ENCODE measurements around the gene KLRF1.
"Not testable (repeated sequence)": the region's sequence is repeated elsewhere in the genome, so short reads cannot be mapped to it uniquely, and the experiment has no call there.

KLRF1 gene

DNA sequence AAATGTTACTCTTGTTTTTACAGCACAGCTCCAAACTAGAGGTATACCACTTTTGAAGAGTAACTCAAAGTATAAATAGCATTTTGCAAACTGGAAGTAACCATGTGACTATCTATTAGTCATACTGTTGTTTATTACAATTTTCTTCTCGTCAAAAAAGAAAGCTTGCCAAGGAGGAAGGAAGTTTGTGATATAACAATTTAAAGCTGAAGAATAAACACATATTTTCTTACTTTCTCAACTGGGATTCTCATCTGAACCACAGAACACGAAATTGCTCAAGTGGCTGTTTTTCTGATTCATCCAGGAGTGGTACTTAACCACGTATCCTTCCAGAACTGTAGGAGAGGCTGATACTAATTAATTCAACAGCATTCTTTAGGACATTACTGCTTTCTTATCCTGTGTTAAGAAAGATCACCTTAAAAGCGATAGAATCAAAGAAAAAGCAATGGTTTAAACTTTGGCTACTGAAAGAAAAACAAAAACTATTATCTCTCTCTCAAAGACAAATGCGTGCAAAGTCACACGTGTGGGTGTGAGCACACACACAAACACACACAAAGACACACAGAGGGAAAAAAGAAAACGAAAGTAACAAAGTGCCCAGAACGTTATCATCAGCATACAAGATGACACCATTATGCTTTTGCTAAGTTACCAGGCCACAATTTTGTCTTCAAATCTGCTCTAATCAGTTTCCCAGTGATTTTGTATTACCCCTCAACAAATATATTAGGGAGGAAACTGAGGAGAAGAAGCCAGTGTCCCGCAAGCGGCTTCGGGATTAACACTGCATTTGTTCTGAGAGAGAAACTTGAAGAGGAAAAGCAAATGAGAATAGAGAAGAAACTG is 42.3 kb downstream of the KLRF1 start, which contains the start of gene CLEC2B:
TSS of gene CLEC2B (minus strand) at position 48 of the 855 bp plus-strand sequence.
- DNase-seq (ENCODE audit: low read depth): peak; percentile 98

DNA sequence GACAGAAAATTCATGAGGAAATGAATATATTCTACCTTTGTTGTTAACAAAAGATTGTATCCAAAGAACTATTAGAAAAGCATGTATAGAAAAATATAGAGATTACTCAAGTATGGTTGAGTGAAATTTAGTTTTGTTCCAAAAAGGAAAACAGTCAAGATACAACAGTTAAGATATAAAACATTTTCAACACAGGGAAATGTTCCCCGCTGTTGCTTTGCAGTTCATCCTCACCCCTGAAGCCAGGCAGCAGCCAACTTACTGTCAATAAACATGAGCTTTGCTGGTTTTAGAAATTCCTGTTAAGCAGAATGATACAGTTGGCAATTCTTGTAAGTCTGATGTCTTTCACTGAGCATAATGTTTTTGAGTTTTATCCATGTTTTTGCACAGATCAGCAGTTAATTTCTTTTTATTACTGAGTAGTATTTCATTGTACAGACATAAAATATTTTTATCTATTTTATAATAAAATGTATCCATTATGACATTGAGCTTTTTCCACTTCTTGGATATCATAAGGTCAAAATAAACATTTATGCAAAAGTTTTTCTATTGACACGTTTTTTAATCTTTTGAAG is 43.1 kb downstream of the KLRF1 start:
- DNase-seq (ENCODE audit: low read depth): no peak

DNA sequence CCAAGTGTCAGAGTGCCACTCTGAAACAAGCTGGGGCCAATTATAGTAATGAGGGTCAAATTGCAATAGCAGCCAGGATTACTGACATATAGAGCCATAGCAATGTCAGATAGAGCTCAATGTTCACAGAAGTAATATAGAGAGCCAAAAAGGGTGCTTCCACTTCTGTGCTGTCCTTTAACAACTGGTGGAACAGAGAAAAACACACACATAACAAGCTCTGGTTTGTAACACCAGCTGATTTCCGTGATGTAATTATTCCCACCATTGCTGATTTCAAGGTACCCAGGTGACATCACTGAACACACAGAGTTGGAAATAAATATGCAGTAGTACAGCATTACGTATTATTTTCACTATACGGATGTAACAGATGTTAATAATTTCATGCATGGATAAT is 44.9 kb downstream of the KLRF1 start:
- DNase-seq (ENCODE audit: low read depth): no peak

DNA sequence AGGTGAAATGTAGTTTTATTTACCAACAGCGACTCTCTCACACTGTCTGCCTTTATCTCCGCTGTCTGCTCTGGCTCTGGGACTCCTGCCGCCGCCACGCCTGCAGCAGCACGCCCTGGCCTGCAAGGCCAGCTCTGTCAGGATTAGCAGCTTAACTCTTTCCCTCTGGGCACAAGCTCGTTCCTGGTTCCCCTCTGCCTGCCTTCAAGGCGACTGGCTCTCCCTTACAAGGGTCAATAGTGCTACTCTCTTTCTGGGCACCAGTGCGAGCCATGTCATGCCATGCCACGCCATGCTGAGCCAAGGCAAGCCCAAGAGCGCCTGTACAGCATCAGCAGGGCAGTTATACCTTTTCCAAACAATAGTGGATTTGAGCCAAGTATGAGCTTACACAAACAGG is 45.5 kb downstream of the KLRF1 start:
- no peak for DNase-seq (ENCODE audit: low read depth)

DNA sequence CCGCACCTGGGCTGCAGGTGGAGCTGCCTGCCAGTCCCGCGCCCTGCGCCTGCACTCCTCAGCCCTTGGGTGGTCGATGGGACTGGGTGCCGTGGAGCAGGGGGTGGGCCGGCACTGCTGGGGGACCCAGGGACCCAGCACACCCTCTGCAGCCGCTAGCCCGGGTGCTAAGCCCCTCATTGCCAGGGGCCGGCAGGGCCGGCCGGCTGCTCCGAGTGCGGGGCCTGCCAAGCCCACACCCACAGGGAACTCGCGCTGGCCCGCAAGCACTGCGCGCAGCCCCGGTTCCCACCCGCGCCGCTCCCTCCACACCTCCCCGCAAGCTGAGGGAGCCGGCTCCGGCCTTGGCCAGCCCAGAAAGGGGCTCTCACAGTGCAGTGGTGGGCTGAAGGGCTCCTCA is 48.8 kb downstream of the KLRF1 start:
- DNase-seq (ENCODE audit: low read depth): not testable (repeated sequence)

DNA sequence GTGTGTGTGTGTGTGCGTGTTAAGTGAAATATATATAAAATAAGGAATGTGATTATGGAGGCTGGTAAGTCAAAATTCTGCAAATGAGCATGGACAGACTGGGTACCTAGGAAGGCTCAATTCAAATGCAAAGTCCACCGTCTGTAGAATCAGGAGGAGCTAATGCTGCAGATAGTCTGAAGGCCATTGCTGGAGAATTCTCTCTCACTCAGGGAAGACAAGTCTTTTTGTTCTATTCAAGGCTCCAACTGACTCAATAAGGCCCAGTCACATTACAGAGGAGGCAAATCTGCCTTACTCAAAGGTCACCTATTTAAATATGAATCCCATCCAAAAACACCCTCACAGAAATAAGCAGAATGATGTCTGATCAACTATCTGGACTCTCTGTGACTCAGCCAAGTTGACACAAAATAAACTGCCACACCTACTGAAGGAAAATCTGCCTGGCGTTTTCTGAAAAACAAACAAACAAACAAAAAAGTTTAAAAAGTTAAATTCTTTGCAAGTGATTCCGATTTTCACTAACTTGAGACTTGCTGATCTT is 53.3 kb downstream of the KLRF1 start:
- DNase-seq (ENCODE audit: low read depth): no peak

DNA sequence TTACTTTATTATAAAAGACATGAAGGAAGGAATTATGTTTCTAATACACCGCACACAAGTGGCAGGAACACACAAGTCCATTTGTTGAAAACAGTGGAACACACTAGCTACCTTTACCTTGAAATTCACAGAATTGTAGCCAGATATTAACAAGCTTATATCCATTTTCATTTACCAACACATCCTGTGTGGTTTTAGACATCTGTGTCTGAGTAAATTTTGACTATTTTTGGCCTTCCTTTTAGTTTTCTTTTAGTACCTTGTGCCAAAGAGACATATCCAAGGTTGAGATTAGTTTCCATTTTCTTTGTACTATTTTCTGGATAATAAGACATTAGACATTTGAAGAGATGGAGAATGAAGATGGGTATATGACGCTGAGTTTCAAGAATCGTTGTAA is 54.0 kb downstream of the KLRF1 start, which contains the start of gene KLRF2:
TSS of gene KLRF2 (plus strand) at position 244 of the 400 bp plus-strand sequence. CDS start at position 351, 107 bp downstream.
- DNase-seq (ENCODE audit: low read depth): no peak

DNA sequence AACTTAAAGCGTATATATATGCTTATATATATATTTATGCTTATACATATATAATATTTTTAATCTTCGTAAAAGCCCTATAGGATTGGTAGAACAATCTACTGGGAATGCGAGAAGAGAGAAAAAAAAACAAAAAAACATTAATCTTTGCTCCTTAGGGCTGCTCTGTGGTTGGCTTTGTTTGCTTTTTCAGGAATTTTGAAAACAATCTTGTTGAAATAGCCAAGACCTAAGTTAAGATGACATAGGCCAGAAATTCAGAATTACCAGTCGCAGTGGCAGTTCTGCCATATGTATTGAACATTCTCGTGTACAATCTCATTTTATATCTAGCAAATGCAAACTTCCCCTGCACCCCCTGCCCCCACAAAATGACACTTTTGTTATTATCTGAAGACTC is 54.7 kb downstream of the KLRF1 start:
- no peak for DNase-seq (ENCODE audit: low read depth)

DNA sequence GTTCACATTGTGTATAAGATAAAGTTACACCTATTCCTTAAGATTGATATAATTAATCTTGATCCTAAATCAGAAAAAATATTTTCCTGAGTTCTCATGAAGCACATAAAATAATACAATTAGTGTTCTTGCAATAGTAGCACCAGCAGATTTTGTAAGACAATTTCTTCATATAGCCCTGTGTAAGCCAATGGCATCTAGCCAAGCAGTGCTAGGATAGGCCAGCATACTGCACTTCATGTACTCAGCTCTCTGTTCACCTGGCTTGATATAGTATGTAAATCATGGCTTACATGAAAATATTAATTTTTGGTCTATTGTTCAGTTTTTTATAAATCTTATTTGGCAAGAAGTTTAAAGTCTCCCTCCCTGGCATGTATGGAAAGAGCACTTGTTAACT is 55.9 kb downstream of the KLRF1 start:
- no peak for DNase-seq (ENCODE audit: low read depth)

DNA sequence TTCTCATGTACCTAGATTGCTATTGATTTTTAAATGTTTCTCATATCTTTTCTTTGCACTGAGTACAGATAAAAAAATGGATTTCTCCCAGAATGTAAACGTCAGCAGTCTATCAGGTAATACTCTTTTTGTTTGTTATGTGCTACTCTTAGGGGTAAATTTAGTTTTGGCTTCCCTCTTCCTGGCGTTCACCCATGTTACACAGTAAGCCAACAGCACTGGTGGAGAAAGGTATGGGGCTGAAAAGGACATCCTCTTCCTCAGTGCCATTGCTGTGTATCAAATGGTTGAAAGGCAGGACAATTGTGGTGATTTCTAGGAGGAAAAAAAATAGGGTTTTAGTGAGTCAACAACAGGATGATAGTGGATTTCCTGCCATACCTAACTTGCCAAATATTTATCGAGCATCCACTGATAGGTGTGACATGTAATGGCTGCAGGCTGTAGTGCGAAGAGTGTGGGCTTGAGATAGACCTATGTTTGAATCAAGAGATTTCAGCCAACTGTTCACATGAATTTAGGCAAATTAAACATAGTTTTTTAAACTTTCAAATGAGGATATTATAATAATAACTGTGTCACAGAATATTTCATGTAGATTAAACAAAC is 61.5 kb downstream of the KLRF1 start:
- no peak for DNase-seq (ENCODE audit: low read depth)
